H9 (cell line): ENCODE data around the gene DLG2. TPM values are rescaled to one million over a fixed set of nuclear protein-coding genes. Genes with fewer than 3 reads are reported as not detected.

Experiments used
- DNase-seq: peaks from one replicate; pipeline ENCODE4 v3.0.0-alpha.2; 2017
- H2AFZ ChIP-seq: one replicate; pipeline ENCODE4 v1.6.1; 2013; ENCODE audit warnings: mild to moderate bottlenecking, low read length, control low read depth, moderate library complexity
- H2AK5ac ChIP-seq: 2 replicates; pipeline ENCODE4 v1.6.1; 2013; ENCODE audit warnings: low read length, control low read depth, mixed read lengths; ENCODE audit not compliant: insufficient read length
- H2BK120ac ChIP-seq: one replicate; pipeline ENCODE4 v1.6.1; 2013; ENCODE audit warnings: low read depth, mild to moderate bottlenecking, low read length, control low read depth, inconsistent platforms; ENCODE audit not compliant: poor library complexity, severe bottlenecking
- H2BK12ac ChIP-seq: 2 replicates; pipeline ENCODE4 v1.6.1; 2013; ENCODE audit warnings: low read length, control low read depth, mixed read lengths, low read depth; ENCODE audit not compliant: insufficient read length
- H2BK15ac ChIP-seq: 2 replicates; pipeline ENCODE4 v1.6.1; 2013; ENCODE audit warnings: low read depth, low read length, control low read depth
- H2BK20ac ChIP-seq: one replicate; pipeline ENCODE4 v1.6.1; 2013; ENCODE audit warnings: low read depth, mild to moderate bottlenecking, low read length, control low read depth, inconsistent platforms; ENCODE audit not compliant: poor library complexity, severe bottlenecking
- H2BK5ac ChIP-seq: 2 replicates; pipeline ENCODE4 v1.6.1; 2013; ENCODE audit warnings: low read length, control low read depth, mixed read lengths; ENCODE audit not compliant: insufficient read length
- H3K14ac ChIP-seq: 2 replicates; pipeline ENCODE4 v1.6.1; 2013; ENCODE audit warnings: low read length, control low read depth; ENCODE audit not compliant: insufficient read depth
- H3K18ac ChIP-seq: 2 replicates; pipeline ENCODE4 v1.6.1; 2013; ENCODE audit warnings: low read depth, mild to moderate bottlenecking, mixed read lengths, low read length, control low read depth; ENCODE audit not compliant: insufficient read length
- H3K23ac ChIP-seq: 2 replicates; pipeline ENCODE4 v1.6.1; 2013; ENCODE audit warnings: low read length, control low read depth, mixed read lengths, low read depth; ENCODE audit not compliant: insufficient read length
- H3K23me2 ChIP-seq: 2 replicates; pipeline ENCODE4 v1.6.1; 2013; ENCODE audit warnings: low read depth, mild to moderate bottlenecking, mixed read lengths, low read length, control low read depth; ENCODE audit not compliant: insufficient read length, poor library complexity, severe bottlenecking
- H3K27ac ChIP-seq: 2 replicates; pipeline ENCODE4 v1.5.1; 2013; ENCODE audit warnings: low read length, control low read depth, mixed read lengths, low read depth; ENCODE audit not compliant: insufficient read length
- H3K27me3 ChIP-seq: 2 replicates; pipeline ENCODE4 v1.6.1; 2013; ENCODE audit warnings: low read length, control low read depth, inconsistent platforms; ENCODE audit not compliant: insufficient read depth
- H3K4ac ChIP-seq: 2 replicates; pipeline ENCODE4 v1.6.1; 2013; ENCODE audit warnings: low read depth, mild to moderate bottlenecking, control low read depth, inconsistent platforms, low read length, moderate library complexity
- H3K4me1 ChIP-seq: 2 replicates; pipeline ENCODE4 v1.6.1; 2013; ENCODE audit warnings: low read length, control low read depth, inconsistent platforms; ENCODE audit not compliant: insufficient read depth
- H3K4me2 ChIP-seq: 2 replicates; pipeline ENCODE4 v1.6.1; 2013; ENCODE audit warnings: low read length, control low read depth, mixed read lengths; ENCODE audit not compliant: insufficient read length, insufficient read depth
- H3K56ac ChIP-seq: 2 replicates; pipeline ENCODE4 v1.6.1; 2013; ENCODE audit warnings: low read depth, mild to moderate bottlenecking, mixed read lengths, low read length, control low read depth; ENCODE audit not compliant: insufficient read length
- H3K79me1 ChIP-seq: 2 replicates; pipeline ENCODE4 v1.6.1; 2013; ENCODE audit warnings: low read depth, mild to moderate bottlenecking, moderate library complexity, low read length, control low read depth, inconsistent platforms; ENCODE audit not compliant: insufficient read depth, poor library complexity, severe bottlenecking
- H3K79me2 ChIP-seq: 2 replicates; pipeline ENCODE4 v1.6.1; 2013; ENCODE audit warnings: low read length, control low read depth, inconsistent platforms; ENCODE audit not compliant: insufficient read depth
- H3K9ac ChIP-seq: 2 replicates; pipeline ENCODE4 v1.6.1; 2013; ENCODE audit warnings: low read length, control low read depth, mixed read lengths; ENCODE audit not compliant: insufficient read length; ENCODE audit errors: extremely low read depth
- H3K9me3 ChIP-seq: one replicate; pipeline ENCODE4 v1.6.1; 2013; ENCODE audit warnings: low read depth, low read length, inconsistent platforms; ENCODE audit not compliant: control insufficient read depth
- H3T11ph ChIP-seq: one replicate; pipeline ENCODE4 v1.6.1; 2013; ENCODE audit warnings: mild to moderate bottlenecking, low read length, control low read depth, inconsistent platforms
- H4K20me1 ChIP-seq: one replicate; pipeline ENCODE4 v1.6.1; 2013; ENCODE audit not compliant: control insufficient read depth, insufficient read length, insufficient read depth
- H4K5ac ChIP-seq: 2 replicates; pipeline ENCODE4 v1.6.1; 2013; ENCODE audit warnings: low read depth, mild to moderate bottlenecking, mixed read lengths, low read length, control low read depth; ENCODE audit not compliant: insufficient read length
- H4K8ac ChIP-seq: replicated peaks from 2 replicates; pipeline ENCODE4 v1.6.1; 2013; ENCODE audit warnings: low read length, control low read depth, mixed read lengths, low read depth; ENCODE audit not compliant: insufficient read length
- H4K91ac ChIP-seq: 2 replicates; pipeline ENCODE4 v1.6.1; 2013; ENCODE audit warnings: low read depth, mild to moderate bottlenecking, moderate library complexity, mixed read lengths, low read length, control low read depth; ENCODE audit not compliant: insufficient read length
- H3K27ac Mint-ChIP-seq, 3 experiments: 2 replicates in 2 of 3; 3 replicates in 1 of 3; pipeline ENCODE4 v1.8.0; 2020 to 2021; ENCODE audit warnings: mixed read lengths in 3 of 3, mild to moderate bottlenecking in 1 of 3, moderate library complexity in 1 of 3
- H3K27me3 Mint-ChIP-seq: 2 replicates; pipeline ENCODE4 v1.8.0; 2021; ENCODE audit warnings: low read depth, mild to moderate bottlenecking, moderate library complexity, mixed read lengths
- H3K36me3 Mint-ChIP-seq, 3 experiments: 2 replicates in 2 of 3; 3 replicates in 1 of 3; pipeline ENCODE4 v1.8.0; 2020 to 2021; ENCODE audit warnings: low read depth in 3 of 3, mixed read lengths in 3 of 3; ENCODE audit not compliant: insufficient read depth in 1 of 3
- H3K4me1 Mint-ChIP-seq, 2 experiments: 2 replicates each; pipeline ENCODE4 v1.8.0; 2020; ENCODE audit warnings: mixed read lengths in 2 of 2
- H3K4me3 Mint-ChIP-seq, 2 experiments: 2 replicates in 1 of 2; 3 replicates in 1 of 2; pipeline ENCODE4 v1.8.0; 2020 to 2021; ENCODE audit warnings: mild to moderate bottlenecking in 2 of 2, mixed read lengths in 2 of 2, moderate library complexity in 1 of 2
- H3K9me3 Mint-ChIP-seq, 2 experiments: 2 replicates in 1 of 2; 3 replicates in 1 of 2; pipeline ENCODE4 v1.8.0; 2020; ENCODE audit warnings: mild to moderate bottlenecking in 2 of 2, mixed read lengths in 2 of 2, moderate library complexity in 1 of 2
- CTCF ChIP-seq: fragments of 200-600 bp; sonication (generic); conservative IDR thresholded peaks from 3 replicates; pipeline ENCODE4 v1.8.0; 2021; ENCODE audit warnings: antibody characterized with exemption, mild to moderate bottlenecking
- WGBS: extraction: QIAGEN DNeasy Blood & Tissue Kit; methylation state at CpG from one replicate; pipeline ENCODE4 v1.1.7; 2013; ENCODE audit warnings: missing lambda C conversion rate, low lambda C conversion rate, mixed read lengths; ENCODE audit not compliant: insufficient read length; ENCODE audit errors: extremely low coverage; 5-methylcytosine and 5-hydroxymethylcytosine counted together
- total RNA-seq: library from RNA; stranded (reverse); gene quantifications from 2 replicates; pipeline ENCODE4 v1.2.1, GENCODE V29; 2021

Gene DLG2
- total RNA-seq, 1 experiment from 2014 or later, result 8.0 TPM

GRCh38 chr11:85256433-85256832, 370.7 kb downstream of the DLG2 start:
- H3K27me3 ChIP-seq, result no peaks in the 10 kb centered on the region
- WGBS, result no CpG with 5 or more reads among the region's 7 CpGs
- no peak overlapping the region for H2BK120ac ChIP-seq
- no peak overlapping the region for H4K5ac ChIP-seq
- Mint-ChIP-seq H3K36me3 (peaks cover 1 to 3% (median 2%) of the 10 kb centered on the region in 3 experiments; a peak in 1 of 7 replicates), H3K4me1 (peaks cover 9 to 10% of the 10 kb centered on the region in 2 experiments), H3K27me3 (no peaks in the 10 kb centered on the region), H3K4me3 (no peak overlapping the region), H3K9me3 (no peaks in the 10 kb centered on the region; a peak in 1 of 5 replicates), H3K27ac (no peak overlapping the region)
- no peak overlapping the region for H3K27ac ChIP-seq
- no peak overlapping the region for H3K4ac ChIP-seq
- no peak overlapping the region for H4K8ac ChIP-seq
- no peak overlapping the region for H2BK20ac ChIP-seq
- DNase-seq, result no peak
- H2BK5ac ChIP-seq, result no peak overlapping the region
- H2AFZ ChIP-seq, result no peak overlapping the region
- no peak overlapping the region for H3K23ac ChIP-seq
- no peak overlapping the region for H2BK15ac ChIP-seq
- no peak overlapping the region for H3K14ac ChIP-seq
- no peak overlapping the region for H2BK12ac ChIP-seq
- H3K79me2 ChIP-seq, result no peaks in the 10 kb centered on the region
- H4K91ac ChIP-seq, result no peak overlapping the region
- no peaks in the 10 kb centered on the region for H3K23me2 ChIP-seq
- no peak overlapping the region for H3T11ph ChIP-seq
- no peak for TF ChIP-seq CTCF
- H3K4me2 ChIP-seq, result no peak overlapping the region
- H3K18ac ChIP-seq, result no peak overlapping the region
- no peak overlapping the region for H3K56ac ChIP-seq
- H3K9ac ChIP-seq, result no peak overlapping the region
- no peaks in the 10 kb centered on the region for H3K79me1 ChIP-seq
- H4K20me1 ChIP-seq, result no peaks in the 10 kb centered on the region
- no peaks in the 10 kb centered on the region for H3K9me3 ChIP-seq
- no peak overlapping the region for H2AK5ac ChIP-seq
- H3K4me1 ChIP-seq, result no peaks in the 10 kb centered on the region
